HG02884 (cell line): Measurements from ENCODE around the gene LOC101059915.

Experiments
- ATAC-seq: cut with Tn5 transposase; IDR thresholded peaks from one replicate; pipeline ENCODE4 v1.9.1; 2021; ENCODE audit warnings: mild to moderate bottlenecking, moderate library complexity; ENCODE audit not compliant: unreplicated experiment

LOC101059915 gene

GRCh38 chrX:71667328-71668247 is at the start of gene LOC101059915:
Gene LOC101059915 (plus strand): TSS chrX:71667546.
- ATAC-seq: no peak

- no peak for ATAC-seq
These were observed 49.6 kb upstream of the LOC101059915 start for GRCh38 chrX:71617742-71618141.

- ATAC-seq: peak; percentile 62
These were observed 49.0 kb upstream of the LOC101059915 start, which contains the start of gene CXCR3 for GRCh38 chrX:71618303-71618721. Gene CXCR3 (minus strand): TSS chrX:71618511. CDS start chrX:71618449, 62 bp downstream.

GRCh38 chrX:71618787-71619186 is 48.6 kb upstream of the LOC101059915 start:
- ATAC-seq: no peak

GRCh38 chrX:71619193-71619592 is 48.2 kb upstream of the LOC101059915 start:
- ATAC-seq: no peak

GRCh38 chrX:71619986-71620385 is 47.4 kb upstream of the LOC101059915 start:
- no peak for ATAC-seq

GRCh38 chrX:71621603-71622002 is 45.7 kb upstream of the LOC101059915 start:
- ATAC-seq: no peak

GRCh38 chrX:71622032-71622575 is 45.2 kb upstream of the LOC101059915 start:
- ATAC-seq: no peak

- ATAC-seq: no peak
These were observed 44.5 kb upstream of the LOC101059915 start for GRCh38 chrX:71622576-71623450.

- no peak for ATAC-seq
These were observed 43.6 kb upstream of the LOC101059915 start for GRCh38 chrX:71623714-71624113.

GRCh38 chrX:71625471-71625870 is 41.9 kb upstream of the LOC101059915 start:
- ATAC-seq: no peak

GRCh38 chrX:71626576-71626975 is 40.8 kb upstream of the LOC101059915 start:
- no peak for ATAC-seq

GRCh38 chrX:71627588-71628404 is 39.5 kb upstream of the LOC101059915 start:
- ATAC-seq: no peak

GRCh38 chrX:71629467-71629866 is 37.9 kb upstream of the LOC101059915 start:
- ATAC-seq: peak; percentile 54

- no peak for ATAC-seq
These were observed 34.3 kb upstream of the LOC101059915 start for GRCh38 chrX:71632923-71633657.

- no peak for ATAC-seq
These were observed 33.0 kb upstream of the LOC101059915 start for GRCh38 chrX:71634366-71634765.

- ATAC-seq: no peak
These were observed 30.7 kb upstream of the LOC101059915 start for GRCh38 chrX:71636438-71637252.

- ATAC-seq: no peak
These were observed 30.1 kb upstream of the LOC101059915 start for GRCh38 chrX:71637253-71637618.

GRCh38 chrX:71637848-71638247 is 29.5 kb upstream of the LOC101059915 start:
- peak; percentile 45 for ATAC-seq
